ENCODE data around the gene PRKCE. TPM values are rescaled to one million over a fixed set of nuclear protein-coding genes. Genes with fewer than 3 reads are reported as not detected.

PRKCE gene
- total RNA-seq, 1 experiment from 2014 or later, result 17.7 TPM

DNA sequence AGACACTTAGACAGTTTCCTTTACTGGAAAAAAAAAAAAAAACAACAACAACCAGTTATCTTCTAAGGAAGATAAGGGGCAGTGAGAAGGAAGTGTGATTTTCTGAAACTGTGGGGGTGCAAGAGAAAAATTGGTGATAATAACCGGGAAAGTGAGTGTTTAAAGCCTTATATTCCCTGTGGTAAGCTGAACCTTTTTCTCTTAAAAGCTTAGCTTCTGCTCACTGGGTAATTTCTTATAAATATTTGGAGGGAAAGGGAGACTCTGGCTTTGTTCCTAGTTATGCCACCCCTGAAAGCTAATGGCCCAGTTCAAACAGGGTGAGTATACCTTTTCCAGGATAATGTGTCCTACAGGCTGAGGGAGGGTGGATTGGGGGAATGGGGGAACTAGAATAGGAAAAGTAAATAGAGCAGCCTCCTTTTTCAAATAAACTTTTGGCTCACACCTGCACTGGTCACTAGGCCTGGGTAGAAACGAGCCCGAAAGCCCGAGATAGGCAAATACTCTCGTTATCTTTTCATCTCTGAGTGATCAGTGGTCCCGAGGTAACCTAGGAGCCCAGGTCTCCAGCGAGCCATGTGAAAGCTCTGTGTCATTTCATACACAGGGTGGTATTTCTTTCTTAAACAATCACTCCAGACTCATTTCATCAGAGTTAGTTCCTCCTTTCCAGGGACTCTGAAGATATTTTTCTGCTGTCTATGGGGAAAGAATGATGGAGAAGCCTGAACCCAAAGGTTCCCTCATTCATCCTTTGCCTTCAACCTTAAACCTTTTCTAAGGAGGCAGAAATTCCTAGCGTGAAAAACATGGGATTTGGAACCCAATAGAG is 24.9 kb upstream of the PRKCE start:
- intact Hi-C loops (cut with micrococcal nuclease; ENCODE audit: unreplicated experiment), result no loop called here
- no peaks in the 10 kb centered on the region for H3K9me3 Mint-ChIP-seq (ENCODE audit: low read depth, unreplicated experiment)
- no TSS peak for BruUV-seq (replicated peaks)
- CTCF ChIA-PET, result interaction anchor here (0.7 kb wide), 1 partner anchor 931 kb away, joined by 3 read pairs; no protein-coding TSS in a partner anchor
- DNase-seq, result no peak
- H3K27ac Mint-ChIP-seq (ENCODE audit: unreplicated experiment), result no peak overlapping the region
- H3K4me1 Mint-ChIP-seq (ENCODE audit: low read depth, unreplicated experiment), result no peaks in the 10 kb centered on the region
- peaks cover 26% of the 10 kb centered on the region for H3K27me3 Mint-ChIP-seq (ENCODE audit: unreplicated experiment)
- TF ChIP-seq, protein P1, sequence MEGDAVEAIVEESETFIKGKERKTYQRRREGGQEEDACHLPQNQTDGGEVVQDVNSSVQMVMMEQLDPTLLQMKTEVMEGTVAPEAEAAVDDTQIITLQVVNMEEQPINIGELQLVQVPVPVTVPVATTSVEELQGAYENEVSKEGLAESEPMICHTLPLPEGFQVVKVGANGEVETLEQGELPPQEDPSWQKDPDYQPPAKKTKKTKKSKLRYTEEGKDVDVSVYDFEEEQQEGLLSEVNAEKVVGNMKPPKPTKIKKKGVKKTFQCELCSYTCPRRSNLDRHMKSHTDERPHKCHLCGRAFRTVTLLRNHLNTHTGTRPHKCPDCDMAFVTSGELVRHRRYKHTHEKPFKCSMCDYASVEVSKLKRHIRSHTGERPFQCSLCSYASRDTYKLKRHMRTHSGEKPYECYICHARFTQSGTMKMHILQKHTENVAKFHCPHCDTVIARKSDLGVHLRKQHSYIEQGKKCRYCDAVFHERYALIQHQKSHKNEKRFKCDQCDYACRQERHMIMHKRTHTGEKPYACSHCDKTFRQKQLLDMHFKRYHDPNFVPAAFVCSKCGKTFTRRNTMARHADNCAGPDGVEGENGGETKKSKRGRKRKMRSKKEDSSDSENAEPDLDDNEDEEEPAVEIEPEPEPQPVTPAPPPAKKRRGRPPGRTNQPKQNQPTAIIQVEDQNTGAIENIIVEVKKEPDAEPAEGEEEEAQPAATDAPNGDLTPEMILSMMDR (IDR thresholded peaks at IDR 0.05; ENCODE audit: unreplicated experiment), result no peak
- no peak overlapping the region for H3K4me3 Mint-ChIP-seq (ENCODE audit: low read depth, unreplicated experiment)
- no peaks in the 10 kb centered on the region for H3K36me3 Mint-ChIP-seq (ENCODE audit: insufficient read depth, unreplicated experiment)

- peaks cover 39% of the 10 kb centered on the region for H3K27me3 Mint-ChIP-seq (ENCODE audit: unreplicated experiment)
- H3K4me1 Mint-ChIP-seq (ENCODE audit: low read depth, unreplicated experiment), result no peaks in the 10 kb centered on the region
- TF ChIP-seq, protein P1 (IDR thresholded peaks at IDR 0.05; ENCODE audit: unreplicated experiment), result no peak
- H3K36me3 Mint-ChIP-seq (ENCODE audit: insufficient read depth, unreplicated experiment), result no peaks in the 10 kb centered on the region
- CTCF ChIA-PET, result no interaction called here
- DNase-seq, result no peak
- no peak overlapping the region for H3K4me3 Mint-ChIP-seq (ENCODE audit: low read depth, unreplicated experiment)
- intact Hi-C loops (cut with micrococcal nuclease; ENCODE audit: unreplicated experiment), result no loop called here
- BruUV-seq (replicated peaks), result no TSS peak
- no peaks in the 10 kb centered on the region for H3K9me3 Mint-ChIP-seq (ENCODE audit: low read depth, unreplicated experiment)
- no peak overlapping the region for H3K27ac Mint-ChIP-seq (ENCODE audit: unreplicated experiment)
Observed at GRCh38 chr2:45627911-45628310, 23.6 kb upstream of the PRKCE start.

- H3K4me3 Mint-ChIP-seq (ENCODE audit: low read depth, unreplicated experiment), result no peak overlapping the region
- CTCF ChIA-PET, result no interaction called here
- H3K4me1 Mint-ChIP-seq (ENCODE audit: low read depth, unreplicated experiment), result no peaks in the 10 kb centered on the region
- H3K27ac Mint-ChIP-seq (ENCODE audit: unreplicated experiment), result no peak overlapping the region
- intact Hi-C loops (cut with micrococcal nuclease; ENCODE audit: unreplicated experiment), result no loop called here
- BruUV-seq (replicated peaks), result no TSS peak
- peaks cover 44% of the 10 kb centered on the region for H3K27me3 Mint-ChIP-seq (ENCODE audit: unreplicated experiment)
- no peaks in the 10 kb centered on the region for H3K36me3 Mint-ChIP-seq (ENCODE audit: insufficient read depth, unreplicated experiment)
- TF ChIP-seq, protein P1 (IDR thresholded peaks at IDR 0.05; ENCODE audit: unreplicated experiment), result no peak
- H3K9me3 Mint-ChIP-seq (ENCODE audit: low read depth, unreplicated experiment), result no peaks in the 10 kb centered on the region
- DNase-seq, result no peak
Observed at GRCh38 chr2:45629971-45630370, 21.5 kb upstream of the PRKCE start.

- Mint-ChIP-seq H3K4me1 (ENCODE audit: low read depth, unreplicated experiment) (no peaks in the 10 kb centered on the region), H3K36me3 (ENCODE audit: insufficient read depth, unreplicated experiment) (no peaks in the 10 kb centered on the region), H3K4me3 (ENCODE audit: low read depth, unreplicated experiment) (no peak overlapping the region), H3K27ac (ENCODE audit: unreplicated experiment) (no peak overlapping the region), H3K27me3 (ENCODE audit: unreplicated experiment) (peaks cover 39% of the 10 kb centered on the region), H3K9me3 (ENCODE audit: low read depth, unreplicated experiment) (no peaks in the 10 kb centered on the region)
- BruUV-seq (replicated peaks), result no TSS peak
- intact Hi-C loops (cut with micrococcal nuclease; ENCODE audit: unreplicated experiment), result no loop called here
- DNase-seq, result no peak
- TF ChIP-seq, protein P1 (IDR thresholded peaks at IDR 0.05; ENCODE audit: unreplicated experiment), result no peak
- CTCF ChIA-PET, result no interaction called here
Observed at GRCh38 chr2:45631319-45631718, 20.2 kb upstream of the PRKCE start.

Data from Calu3 (cell line).